ENCODE data around the gene GHRHR.

GRCh38 chr7:30933124-30933974 lies 30.4 kb upstream of the GHRHR start:
- TF ChIP-seq CTCF (conservative IDR thresholded peaks at IDR 0.05) (no peak), EZH2 (IDR thresholded peaks at IDR 0.05; ENCODE audit: low read depth) (no peak)

All from PC-9 (cell line).